HepG2 (cell line): ENCODE measurements around the gene SERPINF2. TPM values are rescaled to one million over a fixed set of nuclear protein-coding genes. Genes with fewer than 3 reads are reported as not detected.

ENCODE experiments used
- ETV6 ChIP-seq: sonication (generic); formaldehyde crosslinking; conservative IDR thresholded peaks from 2 replicates; pipeline ENCODE4 v1.4.0; 2020; ENCODE audit warnings: missing genetic modification reagents
- FOXP1 ChIP-seq, 2 experiments: fragments of 450-650 bp in 1 of 2; IDR thresholded peaks; 2 replicates each; pipeline ENCODE4 v1.6.1; 2017 to 2018; ENCODE audit warnings: antibody characterized with exemption in 1 of 2
- HNRNPUL1 ChIP-seq: fragments of 200-400 bp; formaldehyde crosslinking; IDR thresholded peaks from 2 replicates; pipeline ENCODE4 v1.6.1; 2017; ENCODE audit warnings: low read depth, mild to moderate bottlenecking, low read length, moderate library complexity
- HOXA3 ChIP-seq: sonication (generic); formaldehyde crosslinking; IDR thresholded peaks from 2 replicates; pipeline ENCODE4 v1.5.0; 2020; ENCODE audit warnings: missing genetic modification reagents
- MLLT10 ChIP-seq: sonication (generic); formaldehyde crosslinking; IDR thresholded peaks from 2 replicates; pipeline ENCODE4 v1.4.0; 2020; ENCODE audit warnings: missing genetic modification reagents
- NR3C1 ChIP-seq: sonication (generic); formaldehyde crosslinking; IDR thresholded peaks from 2 replicates; pipeline ENCODE4 v1.4.0; 2020; ENCODE audit warnings: missing genetic modification reagents
- POLR2AphosphoS2 ChIP-seq: IDR thresholded peaks from 2 replicates; pipeline ENCODE4 v1.6.1; 2011; ENCODE audit warnings: low read depth, low read length, improper control_type of control experiment
- RFXANK ChIP-seq: IDR thresholded peaks from 2 replicates; pipeline ENCODE4 v1.6.1; 2016
- TGIF2 ChIP-seq: IDR thresholded peaks from 2 replicates; pipeline ENCODE4 v1.6.1; 2016; ENCODE audit warnings: control low read depth, missing compliant biosample characterization
- ZNF3 ChIP-seq: IDR thresholded peaks from 2 replicates; pipeline ENCODE4 v1.7.0; 2017; ENCODE audit warnings: inconsistent platforms
- ZNF335 ChIP-seq: sonication (generic); formaldehyde crosslinking; IDR thresholded peaks from 2 replicates; pipeline ENCODE4 v1.4.0; 2020; ENCODE audit warnings: missing genetic modification reagents
- ZNF570 ChIP-seq: sonication (generic); formaldehyde crosslinking; IDR thresholded peaks from 2 replicates; pipeline ENCODE4 v1.4.0; 2020; ENCODE audit warnings: mild to moderate bottlenecking, missing genetic modification reagents, borderline replicate concordance
- ZNF775 ChIP-seq: sonication (generic); formaldehyde crosslinking; IDR thresholded peaks from 2 replicates; pipeline ENCODE4 v1.4.0; 2020; ENCODE audit warnings: missing genetic modification reagents, mild to moderate bottlenecking, moderate library complexity, borderline replicate concordance
- polyA plus RNA-seq, 8 experiments: library from polyadenylated mRNA; depleted of rRNA in 3 of 8; stranded (reverse) in 7 of 8; unstranded in 1 of 8; fragments of >200 nt; fragmentation: Illumina TruSeq in 4 of 8; extraction: Trizol in 4 of 8; gene quantifications; 2 replicates each; pipeline versions ENCODE4 v1.2.1 to v1.2.3, GENCODE V29; 2011 to 2016; ENCODE audit warnings: low read depth in 4 of 8, missing spikeins in 1 of 8, mixed read lengths in 1 of 8; ENCODE audit not compliant: insufficient read depth in 1 of 8
- total RNA-seq, 5 experiments: library from RNA; depleted of rRNA; stranded (reverse); fragments of >200 nt; fragmentation: Illumina TruSeq; extraction: Trizol; gene quantifications; 2 replicates each; pipeline ENCODE4 v1.2.3, GENCODE V29; 2016; ENCODE audit warnings: low read depth in 1 of 5
- TF ChIP-seq, protein P1 (sequence below): sonication (generic); formaldehyde crosslinking; IDR thresholded peaks from 2 replicates; pipeline ENCODE4 v1.8.0; 2022; ENCODE audit warnings: mild to moderate bottlenecking, missing genetic modification reagents; ENCODE audit not compliant: insufficient replicate concordance
- TF ChIP-seq, protein P2 (sequence below): sonication (generic); formaldehyde crosslinking; IDR thresholded peaks from 2 replicates; pipeline ENCODE4 v1.5.0; 2020; ENCODE audit warnings: missing genetic modification reagents
- TF ChIP-seq, protein P3 (sequence below): IDR thresholded peaks from 2 replicates; pipeline ENCODE4 v1.6.1; 2018; ENCODE audit warnings: missing genetic modification reagents
- TF ChIP-seq, protein P4 (sequence below): sonication (generic); formaldehyde crosslinking; IDR thresholded peaks from 2 replicates; pipeline ENCODE4 v1.5.0; 2020; ENCODE audit warnings: mild to moderate bottlenecking, low read depth, missing genetic modification reagents, borderline replicate concordance
- TF ChIP-seq, protein P5 (sequence below): sonication (generic); formaldehyde crosslinking; IDR thresholded peaks from 2 replicates; pipeline ENCODE4 v1.5.1; 2020; ENCODE audit warnings: missing genetic modification reagents, mild to moderate bottlenecking, borderline replicate concordance
- TF ChIP-seq, protein P6 (sequence below): sonication (generic); formaldehyde crosslinking; IDR thresholded peaks from 2 replicates; pipeline ENCODE4 v1.4.0; 2020; ENCODE audit warnings: missing genetic modification reagents
- TF ChIP-seq, protein P7 (sequence below): sonication (generic); formaldehyde crosslinking; IDR thresholded peaks from 2 replicates; pipeline ENCODE4 v1.5.1; 2020; ENCODE audit warnings: missing genetic modification reagents, mild to moderate bottlenecking, borderline replicate concordance

Gene SERPINF2
- total and polyA plus RNA-seq, 2 of the 13 experiments (the other 11 are each of a cell fraction or from before 2014, with no cell fraction given) = 309 to 548 TPM

DNA sequence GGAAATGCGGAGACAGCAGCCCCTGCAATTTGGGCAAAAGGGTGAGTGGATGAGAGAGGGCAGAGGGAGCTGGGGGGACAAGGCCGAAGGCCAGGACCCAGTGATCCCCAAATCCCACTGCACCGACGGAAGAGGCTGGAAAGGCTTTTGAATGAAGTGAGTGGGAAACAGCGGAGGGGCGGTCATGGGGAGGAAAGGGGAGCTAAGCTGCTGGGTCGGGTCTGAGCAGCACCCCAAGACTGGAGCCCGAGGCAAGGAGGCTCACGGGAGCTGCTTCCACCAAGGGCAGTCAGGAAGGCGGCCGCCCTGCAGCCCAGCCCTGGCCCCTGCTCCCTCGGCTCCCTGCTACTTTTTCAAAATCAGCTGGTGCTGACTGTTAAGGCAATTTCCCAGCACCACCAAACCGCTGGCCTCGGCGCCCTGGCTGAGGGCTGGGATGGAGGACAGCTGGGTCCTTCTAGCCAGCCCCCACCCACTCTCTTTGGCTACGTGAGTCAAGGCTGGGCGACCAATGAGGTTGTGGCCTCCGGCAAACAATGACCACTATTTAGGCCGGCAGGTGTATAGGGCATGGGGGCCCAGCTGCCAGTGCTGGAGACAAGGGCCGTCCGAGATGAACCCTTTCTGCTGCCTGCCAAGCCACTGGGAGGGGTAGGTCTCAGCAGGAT lies 19.7 kb downstream of the SERPINF2 start (continued):
- TF ChIP-seq, protein P1, sequence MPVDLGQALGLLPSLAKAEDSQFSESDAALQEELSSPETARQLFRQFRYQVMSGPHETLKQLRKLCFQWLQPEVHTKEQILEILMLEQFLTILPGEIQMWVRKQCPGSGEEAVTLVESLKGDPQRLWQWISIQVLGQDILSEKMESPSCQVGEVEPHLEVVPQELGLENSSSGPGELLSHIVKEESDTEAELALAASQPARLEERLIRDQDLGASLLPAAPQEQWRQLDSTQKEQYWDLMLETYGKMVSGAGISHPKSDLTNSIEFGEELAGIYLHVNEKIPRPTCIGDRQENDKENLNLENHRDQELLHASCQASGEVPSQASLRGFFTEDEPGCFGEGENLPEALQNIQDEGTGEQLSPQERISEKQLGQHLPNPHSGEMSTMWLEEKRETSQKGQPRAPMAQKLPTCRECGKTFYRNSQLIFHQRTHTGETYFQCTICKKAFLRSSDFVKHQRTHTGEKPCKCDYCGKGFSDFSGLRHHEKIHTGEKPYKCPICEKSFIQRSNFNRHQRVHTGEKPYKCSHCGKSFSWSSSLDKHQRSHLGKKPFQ = peak; percentile 30
- TF ChIP-seq, protein P2, sequence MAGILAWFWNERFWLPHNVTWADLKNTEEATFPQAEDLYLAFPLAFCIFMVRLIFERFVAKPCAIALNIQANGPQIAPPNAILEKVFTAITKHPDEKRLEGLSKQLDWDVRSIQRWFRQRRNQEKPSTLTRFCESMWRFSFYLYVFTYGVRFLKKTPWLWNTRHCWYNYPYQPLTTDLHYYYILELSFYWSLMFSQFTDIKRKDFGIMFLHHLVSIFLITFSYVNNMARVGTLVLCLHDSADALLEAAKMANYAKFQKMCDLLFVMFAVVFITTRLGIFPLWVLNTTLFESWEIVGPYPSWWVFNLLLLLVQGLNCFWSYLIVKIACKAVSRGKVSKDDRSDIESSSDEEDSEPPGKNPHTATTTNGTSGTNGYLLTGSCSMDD (CRISPR knock-in tag) = no peak
- TF ChIP-seq, protein P3, sequence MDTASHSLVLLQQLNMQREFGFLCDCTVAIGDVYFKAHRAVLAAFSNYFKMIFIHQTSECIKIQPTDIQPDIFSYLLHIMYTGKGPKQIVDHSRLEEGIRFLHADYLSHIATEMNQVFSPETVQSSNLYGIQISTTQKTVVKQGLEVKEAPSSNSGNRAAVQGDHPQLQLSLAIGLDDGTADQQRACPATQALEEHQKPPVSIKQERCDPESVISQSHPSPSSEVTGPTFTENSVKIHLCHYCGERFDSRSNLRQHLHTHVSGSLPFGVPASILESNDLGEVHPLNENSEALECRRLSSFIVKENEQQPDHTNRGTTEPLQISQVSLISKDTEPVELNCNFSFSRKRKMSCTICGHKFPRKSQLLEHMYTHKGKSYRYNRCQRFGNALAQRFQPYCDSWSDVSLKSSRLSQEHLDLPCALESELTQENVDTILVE (CRISPR knock-in tag) = no peak; the same call in 1 of the 2 replicates
- TF ChIP-seq HOXA3 (CRISPR knock-in tag) = no peak
- no peak for TF ChIP-seq RFXANK (CRISPR knock-in tag)
- no peak for TF ChIP-seq ZNF335 (CRISPR knock-in tag)
- TF ChIP-seq HNRNPUL1 = no peak
- no peak for TF ChIP-seq FOXP1 (IDR thresholded peaks at IDR 0.05)
- TF ChIP-seq FOXP1 (CRISPR knock-in tag; IDR thresholded peaks at IDR 0.05) = no peak
- no peak for TF ChIP-seq ZNF775 (CRISPR knock-in tag)
- TF ChIP-seq, protein P4, sequence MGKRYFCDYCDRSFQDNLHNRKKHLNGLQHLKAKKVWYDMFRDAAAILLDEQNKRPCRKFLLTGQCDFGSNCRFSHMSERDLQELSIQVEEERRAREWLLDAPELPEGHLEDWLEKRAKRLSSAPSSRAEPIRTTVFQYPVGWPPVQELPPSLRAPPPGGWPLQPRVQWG (CRISPR knock-in tag) = no peak
- no peak; the same call in 1 of the 2 replicates for TF ChIP-seq POLR2AphosphoS2
- no peak for TF ChIP-seq TGIF2 (CRISPR knock-in tag)
- TF ChIP-seq ZNF570 (CRISPR knock-in tag) = no peak
- TF ChIP-seq, protein P5, sequence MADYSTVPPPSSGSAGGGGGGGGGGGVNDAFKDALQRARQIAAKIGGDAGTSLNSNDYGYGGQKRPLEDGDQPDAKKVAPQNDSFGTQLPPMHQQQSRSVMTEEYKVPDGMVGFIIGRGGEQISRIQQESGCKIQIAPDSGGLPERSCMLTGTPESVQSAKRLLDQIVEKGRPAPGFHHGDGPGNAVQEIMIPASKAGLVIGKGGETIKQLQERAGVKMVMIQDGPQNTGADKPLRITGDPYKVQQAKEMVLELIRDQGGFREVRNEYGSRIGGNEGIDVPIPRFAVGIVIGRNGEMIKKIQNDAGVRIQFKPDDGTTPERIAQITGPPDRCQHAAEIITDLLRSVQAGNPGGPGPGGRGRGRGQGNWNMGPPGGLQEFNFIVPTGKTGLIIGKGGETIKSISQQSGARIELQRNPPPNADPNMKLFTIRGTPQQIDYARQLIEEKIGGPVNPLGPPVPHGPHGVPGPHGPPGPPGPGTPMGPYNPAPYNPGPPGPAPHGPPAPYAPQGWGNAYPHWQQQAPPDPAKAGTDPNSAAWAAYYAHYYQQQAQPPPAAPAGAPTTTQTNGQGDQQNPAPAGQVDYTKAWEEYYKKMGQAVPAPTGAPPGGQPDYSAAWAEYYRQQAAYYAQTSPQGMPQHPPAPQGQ = no peak
- no peak for TF ChIP-seq ZNF3 (CRISPR knock-in tag)
- TF ChIP-seq NR3C1 = no peak
- peak; percentile 4 for TF ChIP-seq ETV6 (CRISPR knock-in tag)
- TF ChIP-seq, protein P6, sequence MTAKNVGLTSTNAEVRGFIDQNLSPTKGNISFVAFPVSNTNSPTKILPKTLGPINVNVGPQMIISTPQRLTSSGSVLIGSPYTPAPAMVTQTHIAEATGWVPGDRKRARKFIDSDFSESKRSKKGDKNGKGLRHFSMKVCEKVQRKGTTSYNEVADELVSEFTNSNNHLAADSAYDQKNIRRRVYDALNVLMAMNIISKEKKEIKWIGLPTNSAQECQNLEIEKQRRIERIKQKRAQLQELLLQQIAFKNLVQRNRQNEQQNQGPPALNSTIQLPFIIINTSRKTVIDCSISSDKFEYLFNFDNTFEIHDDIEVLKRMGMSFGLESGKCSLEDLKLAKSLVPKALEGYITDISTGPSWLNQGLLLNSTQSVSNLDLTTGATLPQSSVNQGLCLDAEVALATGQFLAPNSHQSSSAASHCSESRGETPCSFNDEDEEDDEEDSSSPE (CRISPR knock-in tag) = no peak
- TF ChIP-seq MLLT10 (CRISPR knock-in tag) = no peak
- TF ChIP-seq, protein P7, sequence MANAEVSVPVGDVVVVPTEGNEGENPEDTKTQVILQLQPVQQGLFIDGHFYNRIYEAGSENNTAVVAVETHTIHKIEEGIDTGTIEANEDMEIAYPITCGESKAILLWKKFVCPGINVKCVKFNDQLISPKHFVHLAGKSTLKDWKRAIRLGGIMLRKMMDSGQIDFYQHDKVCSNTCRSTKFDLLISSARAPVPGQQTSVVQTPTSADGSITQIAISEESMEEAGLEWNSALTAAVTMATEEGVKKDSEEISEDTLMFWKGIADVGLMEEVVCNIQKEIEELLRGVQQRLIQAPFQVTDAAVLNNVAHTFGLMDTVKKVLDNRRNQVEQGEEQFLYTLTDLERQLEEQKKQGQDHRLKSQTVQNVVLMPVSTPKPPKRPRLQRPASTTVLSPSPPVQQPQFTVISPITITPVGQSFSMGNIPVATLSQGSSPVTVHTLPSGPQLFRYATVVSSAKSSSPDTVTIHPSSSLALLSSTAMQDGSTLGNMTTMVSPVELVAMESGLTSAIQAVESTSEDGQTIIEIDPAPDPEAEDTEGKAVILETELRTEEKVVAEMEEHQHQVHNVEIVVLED (CRISPR knock-in tag) = no peak
